Keratinocyte (primary cell): ENCODE results near the gene SERPINE2.

Experiments used
- EZH2 ChIP-seq: IDR thresholded peaks from one replicate; pipeline ENCODE4 v1.6.1; 2012; ENCODE audit warnings: inconsistent platforms, mild to moderate bottlenecking, low read length, moderate library complexity
- TF ChIP-seq, protein P1 (sequence below), 3 experiments: IDR thresholded peaks in 1 of 3; conservative IDR thresholded peaks in 1 of 3; optimal IDR thresholded peaks in 1 of 3; 2 replicates in 2 of 3; 3 replicates in 1 of 3; pipeline versions ENCODE3 to v1.5.1; 2011; ENCODE audit warnings: low read length in 3 of 3, mild to moderate bottlenecking in 3 of 3, moderate library complexity in 2 of 3, control low read depth in 1 of 3, inconsistent platforms in 1 of 3; ENCODE audit not compliant: insufficient read depth in 2 of 3; ENCODE audit errors: extremely low read depth in 1 of 3

- TF ChIP-seq EZH2: no peak
- TF ChIP-seq, protein P1, sequence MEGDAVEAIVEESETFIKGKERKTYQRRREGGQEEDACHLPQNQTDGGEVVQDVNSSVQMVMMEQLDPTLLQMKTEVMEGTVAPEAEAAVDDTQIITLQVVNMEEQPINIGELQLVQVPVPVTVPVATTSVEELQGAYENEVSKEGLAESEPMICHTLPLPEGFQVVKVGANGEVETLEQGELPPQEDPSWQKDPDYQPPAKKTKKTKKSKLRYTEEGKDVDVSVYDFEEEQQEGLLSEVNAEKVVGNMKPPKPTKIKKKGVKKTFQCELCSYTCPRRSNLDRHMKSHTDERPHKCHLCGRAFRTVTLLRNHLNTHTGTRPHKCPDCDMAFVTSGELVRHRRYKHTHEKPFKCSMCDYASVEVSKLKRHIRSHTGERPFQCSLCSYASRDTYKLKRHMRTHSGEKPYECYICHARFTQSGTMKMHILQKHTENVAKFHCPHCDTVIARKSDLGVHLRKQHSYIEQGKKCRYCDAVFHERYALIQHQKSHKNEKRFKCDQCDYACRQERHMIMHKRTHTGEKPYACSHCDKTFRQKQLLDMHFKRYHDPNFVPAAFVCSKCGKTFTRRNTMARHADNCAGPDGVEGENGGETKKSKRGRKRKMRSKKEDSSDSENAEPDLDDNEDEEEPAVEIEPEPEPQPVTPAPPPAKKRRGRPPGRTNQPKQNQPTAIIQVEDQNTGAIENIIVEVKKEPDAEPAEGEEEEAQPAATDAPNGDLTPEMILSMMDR (optimal IDR thresholded peaks at IDR 0.05 in 1 of 3, IDR thresholded peaks at IDR 0.05 in 1 of 3, conservative IDR thresholded peaks at IDR 0.05 in 1 of 3; ENCODE audit: extremely low read depth in 1 of 3, insufficient read depth in 2 of 3, low read length in 3 of 3): no peak
Measured at GRCh38 chr2:223994562-223995162, 44.4 kb downstream of the SERPINE2 start.
